ENCODE results near the gene CIRBP.

DNA sequence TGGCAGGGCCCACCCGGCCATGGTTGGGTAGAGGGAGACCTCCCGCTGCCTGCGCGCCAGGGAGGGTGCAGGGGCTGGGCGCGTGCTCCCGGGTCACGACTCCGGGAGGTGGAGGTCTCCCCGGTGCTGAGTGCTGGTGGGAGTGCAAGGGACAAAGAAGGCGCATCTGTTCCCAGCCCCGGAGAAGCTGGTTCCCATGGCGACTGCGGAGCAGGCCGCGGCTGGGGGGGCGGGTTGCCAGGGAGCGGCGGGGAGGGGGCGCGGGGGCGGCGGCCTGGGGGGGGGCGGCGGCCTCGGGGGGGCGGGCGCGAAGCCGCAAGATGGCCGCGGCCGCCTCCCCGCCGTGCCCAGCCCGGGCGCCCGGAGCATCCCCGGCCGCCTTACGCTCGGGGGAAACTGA lies 32.6 kb upstream of the CIRBP start:
- TF ChIP-seq, protein P1, sequence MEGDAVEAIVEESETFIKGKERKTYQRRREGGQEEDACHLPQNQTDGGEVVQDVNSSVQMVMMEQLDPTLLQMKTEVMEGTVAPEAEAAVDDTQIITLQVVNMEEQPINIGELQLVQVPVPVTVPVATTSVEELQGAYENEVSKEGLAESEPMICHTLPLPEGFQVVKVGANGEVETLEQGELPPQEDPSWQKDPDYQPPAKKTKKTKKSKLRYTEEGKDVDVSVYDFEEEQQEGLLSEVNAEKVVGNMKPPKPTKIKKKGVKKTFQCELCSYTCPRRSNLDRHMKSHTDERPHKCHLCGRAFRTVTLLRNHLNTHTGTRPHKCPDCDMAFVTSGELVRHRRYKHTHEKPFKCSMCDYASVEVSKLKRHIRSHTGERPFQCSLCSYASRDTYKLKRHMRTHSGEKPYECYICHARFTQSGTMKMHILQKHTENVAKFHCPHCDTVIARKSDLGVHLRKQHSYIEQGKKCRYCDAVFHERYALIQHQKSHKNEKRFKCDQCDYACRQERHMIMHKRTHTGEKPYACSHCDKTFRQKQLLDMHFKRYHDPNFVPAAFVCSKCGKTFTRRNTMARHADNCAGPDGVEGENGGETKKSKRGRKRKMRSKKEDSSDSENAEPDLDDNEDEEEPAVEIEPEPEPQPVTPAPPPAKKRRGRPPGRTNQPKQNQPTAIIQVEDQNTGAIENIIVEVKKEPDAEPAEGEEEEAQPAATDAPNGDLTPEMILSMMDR (IDR thresholded peaks at IDR 0.05): no peak
- no peak for TF ChIP-seq POLR2A (IDR thresholded peaks at IDR 0.05)

Measured in Peyer's patch (tissue), 4 donors.